Upper lobe of left lung (tissue), 4 donors: ENCODE results near the gene SEZ6L.

Source experiments
- CTCF ChIP-seq, 6 experiments: fragments of 450-650 bp in 4 of 6; fragments of 200-600 bp in 2 of 6; sonication (generic) in 2 of 6; IDR thresholded peaks; one replicate each; pipeline ENCODE4 v1.5.1; 2016 to 2019; ENCODE audit warnings: antibody characterized with exemption in 6 of 6
- EP300 ChIP-seq, 4 donors: sonication (generic); formaldehyde crosslinking; IDR thresholded peaks; one replicate each; pipeline ENCODE4 v1.5.1; 2017; ENCODE audit warnings: antibody characterized with exemption in 4 of 4, control low read depth in 2 of 4
- POLR2A ChIP-seq, 4 donors: fragments of 450-650 bp; IDR thresholded peaks; one replicate each; pipeline ENCODE4 v1.5.1; 2016 to 2017; ENCODE audit warnings: antibody characterized with exemption in 4 of 4, mild to moderate bottlenecking in 2 of 4
- POLR2AphosphoS5 ChIP-seq, 2 donors: sonication (generic); formaldehyde crosslinking; IDR thresholded peaks; one replicate each; pipeline ENCODE4 v1.5.1; 2017; ENCODE audit warnings: antibody characterized with exemption in 2 of 2

DNA sequence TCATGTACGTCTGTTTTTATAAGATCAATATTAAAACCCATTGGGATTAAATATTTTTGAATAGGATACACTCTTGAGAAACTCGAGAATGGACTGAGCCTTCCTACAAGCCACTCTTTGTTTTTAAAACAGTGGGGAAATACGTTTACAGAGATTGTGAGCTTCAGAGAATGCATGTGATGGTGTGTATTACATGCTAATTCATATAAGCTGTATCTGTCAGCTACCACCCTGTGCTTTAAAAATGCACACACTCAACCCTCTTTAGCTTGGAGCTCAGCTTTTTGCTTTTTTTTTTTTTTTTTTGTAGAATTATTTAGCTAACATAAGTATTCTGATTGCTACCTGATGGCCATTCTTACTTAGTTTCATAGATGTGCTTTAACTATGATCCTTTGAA lies 213.5 kb downstream of the SEZ6L start:
- no peak for TF ChIP-seq POLR2AphosphoS5 (IDR thresholded peaks at IDR 0.05)
- no peak for TF ChIP-seq CTCF (IDR thresholded peaks at IDR 0.05)
- no peak for TF ChIP-seq EP300 (IDR thresholded peaks at IDR 0.05)
- no peak for TF ChIP-seq POLR2A (IDR thresholded peaks at IDR 0.05)
